Astrocyte (in vitro differentiated cells and primary cell): ENCODE measurements around the gene NANOS2. TPM values are rescaled to one million over a fixed set of nuclear protein-coding genes. Genes with fewer than 3 reads are reported as not detected.

ENCODE experiments used
- DNase-seq: peaks from one replicate; pipeline ENCODE4 v3.0.0-alpha.2; 2010; ENCODE audit warnings: low read depth
- FAIRE-seq: peaks from 2 replicates; lab custom pipeline; 2011; peaks lifted over from hg19 to GRCh38; lab: Jason Lieb, UNC
- H2AFZ ChIP-seq: 2 replicates; pipeline ENCODE4 v1.6.0; 2012; ENCODE audit warnings: low read depth, low read length, inconsistent platforms
- H3K27ac ChIP-seq: 2 replicates; pipeline ENCODE4 v1.5.1; 2011; ENCODE audit warnings: low read depth, low read length, inconsistent platforms
- H3K27me3 ChIP-seq: 2 replicates; pipeline ENCODE4 v1.6.0; 2011; ENCODE audit warnings: low read length, inconsistent platforms; ENCODE audit not compliant: insufficient read depth
- H3K36me3 ChIP-seq: 2 replicates; pipeline ENCODE4 v1.5.1; 2011; ENCODE audit warnings: low read length, inconsistent platforms; ENCODE audit not compliant: insufficient read depth
- H3K4me1 ChIP-seq: 2 replicates; pipeline ENCODE4 v1.5.1; 2011; ENCODE audit warnings: low read length, inconsistent platforms; ENCODE audit not compliant: insufficient read depth
- H3K4me2 ChIP-seq: 2 replicates; pipeline ENCODE4 v1.6.0; 2012; ENCODE audit warnings: low read length, inconsistent platforms
- H3K4me3 ChIP-seq: 2 replicates; pipeline ENCODE4 v1.5.1; 2011; ENCODE audit warnings: low read depth, mild to moderate bottlenecking, low read length, inconsistent platforms; ENCODE audit not compliant: insufficient read depth
- H3K79me2 ChIP-seq: 2 replicates; pipeline ENCODE4 v1.6.0; 2012; ENCODE audit warnings: mild to moderate bottlenecking, low read length, inconsistent platforms; ENCODE audit not compliant: insufficient read depth
- H3K9ac ChIP-seq: 2 replicates; pipeline ENCODE4 v1.6.0; 2012; ENCODE audit warnings: mild to moderate bottlenecking, low read length, inconsistent platforms
- H3K9me3 ChIP-seq: 2 replicates; pipeline ENCODE4 v1.5.1; 2012; ENCODE audit warnings: low read depth, mild to moderate bottlenecking, low read length, inconsistent platforms; ENCODE audit not compliant: insufficient read depth
- H4K20me1 ChIP-seq: 2 replicates; pipeline ENCODE4 v1.6.0; 2012; ENCODE audit warnings: low read length, inconsistent platforms; ENCODE audit not compliant: insufficient read depth
- H3K27ac Mint-ChIP-seq: one replicate; pipeline ENCODE4 v1.8.0; 2021; ENCODE audit warnings: mild to moderate bottlenecking, mixed read lengths; ENCODE audit not compliant: unreplicated experiment
- H3K27me3 Mint-ChIP-seq: one replicate; pipeline ENCODE4 v1.8.0; 2021; ENCODE audit warnings: low read depth, mixed read lengths; ENCODE audit not compliant: unreplicated experiment
- H3K36me3 Mint-ChIP-seq: one replicate; pipeline ENCODE4 v1.8.0; 2021; ENCODE audit warnings: low read depth, mixed read lengths; ENCODE audit not compliant: unreplicated experiment
- H3K4me1 Mint-ChIP-seq: one replicate; pipeline ENCODE4 v1.8.0; 2021; ENCODE audit warnings: low read depth, mixed read lengths; ENCODE audit not compliant: unreplicated experiment
- H3K4me3 Mint-ChIP-seq: one replicate; pipeline ENCODE4 v1.8.0; 2021; ENCODE audit warnings: mild to moderate bottlenecking, moderate library complexity, mixed read lengths; ENCODE audit not compliant: unreplicated experiment
- H3K9me3 Mint-ChIP-seq: one replicate; pipeline ENCODE4 v1.8.0; 2021; ENCODE audit warnings: mild to moderate bottlenecking, mixed read lengths; ENCODE audit not compliant: unreplicated experiment
- CTCF ChIP-seq: IDR thresholded peaks from 2 replicates; pipeline ENCODE4 v1.5.1; 2011; ENCODE audit warnings: low read depth, mild to moderate bottlenecking, inconsistent platforms, low read length, moderate library complexity; ENCODE audit not compliant: insufficient read depth
- EZH2 ChIP-seq: IDR thresholded peaks from 2 replicates; pipeline ENCODE4 v1.6.1; 2012; ENCODE audit warnings: mild to moderate bottlenecking, low read length, inconsistent platforms; ENCODE audit not compliant: insufficient read depth
- total RNA-seq: library from RNA; stranded (reverse); gene quantifications from 2 replicates; pipeline ENCODE4 v1.2.1, GENCODE V29; 2021

The NANOS2 gene
- total RNA-seq, 1 donor from 2014 or later: not detected

GRCh38 chr19:45918721-45919120 is 4.1 kb upstream of the NANOS2 start:
- Mint-ChIP-seq H3K27me3 (no peaks in the 10 kb centered on the region), H3K27ac (no peak overlapping the region), H3K4me3 (no peak overlapping the region), H3K4me1 (no peaks in the 10 kb centered on the region), H3K36me3 (no peaks in the 10 kb centered on the region), H3K9me3 (peaks cover 1% of the 10 kb centered on the region)
- Histone ChIP-seq H3K4me3 (no peak overlapping the region), H3K36me3 (no peaks in the 10 kb centered on the region), H3K27me3 (peaks cover 19% of the 10 kb centered on the region), H3K9me3 (no peaks in the 10 kb centered on the region), H3K79me2 (no peaks in the 10 kb centered on the region), H2AFZ (no peak overlapping the region), H3K4me2 (no peak overlapping the region), H3K9ac (no peak overlapping the region), H4K20me1 (no peaks in the 10 kb centered on the region), H3K27ac (no peak overlapping the region), H3K4me1 (no peaks in the 10 kb centered on the region)
- DNase-seq: no peak
- TF ChIP-seq CTCF: no peak
- TF ChIP-seq EZH2: no peak
- FAIRE-seq: no peak

- no peak overlapping the region for H2AFZ ChIP-seq
- no peaks in the 10 kb centered on the region for H3K36me3 ChIP-seq
- Mint-ChIP-seq H3K27ac (no peak overlapping the region), H3K27me3 (no peaks in the 10 kb centered on the region), H3K4me3 (no peak overlapping the region), H3K36me3 (no peaks in the 10 kb centered on the region), H3K4me1 (no peaks in the 10 kb centered on the region), H3K9me3 (peaks cover 1% of the 10 kb centered on the region)
- H3K27me3 ChIP-seq: peaks cover 19% of the 10 kb centered on the region
- FAIRE-seq: no peak
- H3K27ac ChIP-seq: no peak overlapping the region
- H3K4me1 ChIP-seq: no peaks in the 10 kb centered on the region
- H3K4me2 ChIP-seq: no peak overlapping the region
- no peak for DNase-seq
- H3K79me2 ChIP-seq: no peaks in the 10 kb centered on the region
- no peak for TF ChIP-seq CTCF
- no peak for TF ChIP-seq EZH2
- H4K20me1 ChIP-seq: no peaks in the 10 kb centered on the region
- no peak overlapping the region for H3K9ac ChIP-seq
- H3K4me3 ChIP-seq: no peak overlapping the region
- H3K9me3 ChIP-seq: no peaks in the 10 kb centered on the region
Observed at GRCh38 chr19:45917421-45918091, 3.0 kb upstream of the NANOS2 start.

- Histone ChIP-seq H4K20me1 (no peaks in the 10 kb centered on the region), H3K4me2 (no peak overlapping the region), H2AFZ (no peak overlapping the region), H3K36me3 (no peaks in the 10 kb centered on the region), H3K4me1 (no peaks in the 10 kb centered on the region), H3K9me3 (no peaks in the 10 kb centered on the region), H3K4me3 (no peak overlapping the region), H3K27ac (no peak overlapping the region), H3K27me3 (peaks cover 2% of the 10 kb centered on the region), H3K9ac (no peak overlapping the region), H3K79me2 (no peaks in the 10 kb centered on the region)
- no peak for FAIRE-seq
- Mint-ChIP-seq H3K9me3 (no peaks in the 10 kb centered on the region), H3K27me3 (peaks cover 9% of the 10 kb centered on the region), H3K36me3 (no peaks in the 10 kb centered on the region), H3K4me3 (no peak overlapping the region), H3K4me1 (peaks cover 6% of the 10 kb centered on the region), H3K27ac (peak overlapping the region; percentile 7)
- TF ChIP-seq EZH2 (no peak), CTCF (no peak)
- no peak for DNase-seq
Observed at GRCh38 chr19:45911291-45911690, 3.3 kb downstream of the NANOS2 start.
